Gastrocnemius medialis (tissue), 4 donors: ENCODE measurements around the gene IFRD2. TPM values are rescaled to one million over a fixed set of nuclear protein-coding genes. Genes with fewer than 3 reads are reported as not detected.

Experiments used
- ATAC-seq, 2 donors: fragments of 150-250 bp; one replicate each; pipeline ENCODE4 v1.9.1; 2016
- DNase-seq, 2 donors: peaks; one replicate each; pipeline ENCODE4 v3.0.0-alpha.2; 2019
- H3K27ac ChIP-seq, 4 donors: fragments of 200-600 bp; sonication (generic); 1 replicate in 1 of 4; 2 replicates in 3 of 4; pipeline ENCODE4 v1.5.1; 2016 to 2018; ENCODE audit warnings: mild to moderate bottlenecking in 2 of 4, moderate library complexity in 1 of 4
- H3K27me3 ChIP-seq, 3 donors: fragments of 200-600 bp; sonication (generic) in 2 of 3; 1 replicate in 1 of 3; 2 replicates in 2 of 3; pipeline versions ENCODE4 v1.5.1 to v1.6.0; 2016 to 2019; ENCODE audit warnings: mild to moderate bottlenecking in 1 of 3, moderate library complexity in 1 of 3
- H3K36me3 ChIP-seq, 2 donors: fragments of 200-600 bp; sonication (generic) in 1 of 2; one replicate each; pipeline ENCODE4 v1.5.1; 2017 to 2018
- H3K4me1 ChIP-seq, 2 donors: fragments of 200-600 bp; sonication (generic) in 1 of 2; one replicate each; pipeline ENCODE4 v1.5.1; 2016 to 2017; ENCODE audit warnings: mild to moderate bottlenecking in 2 of 2
- H3K4me3 ChIP-seq, 4 donors: fragments of 200-600 bp; sonication (generic) in 3 of 4; 1 replicate in 1 of 4; 2 replicates in 3 of 4; pipeline ENCODE4 v1.5.1; 2016 to 2019; ENCODE audit warnings: mild to moderate bottlenecking in 2 of 4
- H3K9me3 ChIP-seq, 3 donors: fragments of 200-600 bp; sonication (generic) in 2 of 3; 1 replicate in 1 of 3; 2 replicates in 2 of 3; pipeline ENCODE4 v1.5.1; 2016 to 2019
- CTCF ChIP-seq, 5 experiments: fragments of 450-650 bp in 3 of 5; fragments of 200-600 bp in 2 of 5; sonication (generic) in 2 of 5; IDR thresholded peaks in 4 of 5; conservative IDR thresholded peaks in 1 of 5; 1 replicate in 4 of 5; 2 replicates in 1 of 5; pipeline ENCODE4 v1.5.1; 2016 to 2019; ENCODE audit warnings: antibody characterized with exemption in 5 of 5, mild to moderate bottlenecking in 3 of 5, moderate library complexity in 3 of 5
- POLR2A ChIP-seq, 2 donors: fragments of 450-650 bp; IDR thresholded peaks; one replicate each; pipeline ENCODE4 v1.6.1; 2017; ENCODE audit warnings: antibody characterized with exemption in 2 of 2, mild to moderate bottlenecking in 2 of 2, moderate library complexity in 2 of 2
- in situ Hi-C, 4 donors: fragments of 200-750 bp; cut with MboI; loops; one replicate each; pipeline versions ENCODE4 v1.15.0 to v1.8.0; 2017; ENCODE audit warnings: low sequenced_read_pairs in 4 of 4
- intact Hi-C: fragments of 100-400 bp; cut with DNase I; formaldehyde crosslinking; loops from one replicate; pipeline ENCODE4 v1.15.1; 2023; ENCODE audit warnings: low total_unique reads
- total RNA-seq, 4 donors: library from RNA; depleted of rRNA; stranded (reverse); fragments of >200 nt; gene quantifications; one replicate each; pipeline versions ENCODE4 v1.1.0 to v1.2.3, GENCODE V29; 2016

Gene IFRD2
- total RNA-seq, 4 donors from 2014 or later = 111 to 145 (median 127) TPM

GRCh38 chr3:50268703-50269451 is 23.4 kb downstream of the IFRD2 start, which contains the start of gene SEMA3B:
Gene SEMA3B (plus strand): TSS chr3:50269147. CDS start chr3:50269241, 94 bp downstream.
- intact Hi-C loops = no loop called here
- Histone ChIP-seq H3K4me1 (peaks cover 33 to 73% of the 10 kb centered on the region in 2 donors), H3K36me3 (no peaks in the 10 kb centered on the region), H3K4me3 (peak within 1 kb of the TSS in 2 of 4 donors; percentile 4 to 58), H3K27ac (peak within 1 kb of the TSS; percentile 71 to 90 (median 82)), H3K27me3 (no peaks in the 10 kb centered on the region), H3K9me3 (no peaks in the 10 kb centered on the region)
- DNase-seq (no peak), ATAC-seq (peak in 1 of 2 donors; percentile 30)
- in situ Hi-C loops = no loop called here
- TF ChIP-seq CTCF (IDR thresholded peaks at IDR 0.05 in 4 of 5, conservative IDR thresholded peaks at IDR 0.05 in 1 of 5) (no peak), POLR2A (IDR thresholded peaks at IDR 0.05) (no peak)

- Histone ChIP-seq H3K36me3 (no peaks in the 10 kb centered on the region), H3K4me3 (peak overlapping the region in 1 of 4 donors; percentile 58), H3K27ac (peak overlapping the region; percentile 71 to 90 (median 76)), H3K9me3 (no peaks in the 10 kb centered on the region), H3K27me3 (no peaks in the 10 kb centered on the region), H3K4me1 (peaks cover 32 to 67% of the 10 kb centered on the region in 2 donors)
- intact Hi-C loops = no loop called here
- no peak for ATAC-seq
- in situ Hi-C loops = no loop called here
- no peak for TF ChIP-seq POLR2A (IDR thresholded peaks at IDR 0.05)
- no peak for TF ChIP-seq CTCF (IDR thresholded peaks at IDR 0.05 in 4 of 5, conservative IDR thresholded peaks at IDR 0.05 in 1 of 5)
- DNase-seq = no peak
Measured at GRCh38 chr3:50268276-50268675, 24.0 kb downstream of the IFRD2 start.

GRCh38 chr3:50267280-50267913 is 24.8 kb downstream of the IFRD2 start:
- Histone ChIP-seq H3K27ac (peak overlapping the region; percentile 71 to 90 (median 82)), H3K4me1 (peaks cover 29 to 64% of the 10 kb centered on the region in 2 donors), H3K27me3 (no peaks in the 10 kb centered on the region), H3K36me3 (no peaks in the 10 kb centered on the region), H3K9me3 (no peaks in the 10 kb centered on the region), H3K4me3 (peak overlapping the region; percentile 31 to 58 (median 52))
- ATAC-seq (peak; percentile 43 to 69), DNase-seq (peak; percentile 49 to 69)
- TF ChIP-seq CTCF (IDR thresholded peaks at IDR 0.05 in 4 of 5, conservative IDR thresholded peaks at IDR 0.05 in 1 of 5) (peak in 1 of 5 experiments; percentile 22), POLR2A (IDR thresholded peaks at IDR 0.05) (no peak)
- in situ Hi-C loops = no loop called here
- intact Hi-C loops = no loop called here

GRCh38 chr3:50266836-50267235 is 25.4 kb downstream of the IFRD2 start:
- ATAC-seq (peak in 1 of 2 donors; percentile 13), DNase-seq (no peak)
- Histone ChIP-seq H3K4me1 (peaks cover 29 to 64% of the 10 kb centered on the region in 2 donors), H3K4me3 (peak overlapping the region; percentile 31 to 58 (median 52)), H3K9me3 (no peaks in the 10 kb centered on the region), H3K27ac (peak overlapping the region; percentile 71 to 90 (median 82)), H3K27me3 (no peaks in the 10 kb centered on the region), H3K36me3 (no peaks in the 10 kb centered on the region)
- in situ Hi-C loops = no loop called here
- no peak for TF ChIP-seq POLR2A (IDR thresholded peaks at IDR 0.05)
- intact Hi-C loops = no loop called here

- DNase-seq = no peak
- intact Hi-C loops = no loop called here
- peaks cover 33 to 72% of the 10 kb centered on the region in 2 donors for H3K4me1 ChIP-seq
- H3K4me3 ChIP-seq = no peak overlapping the region
- TF ChIP-seq POLR2A (IDR thresholded peaks at IDR 0.05) (no peak), CTCF (IDR thresholded peaks at IDR 0.05 in 4 of 5, conservative IDR thresholded peaks at IDR 0.05 in 1 of 5) (no peak)
- H3K36me3 ChIP-seq = no peaks in the 10 kb centered on the region
- in situ Hi-C loops = no loop called here
- H3K27me3 ChIP-seq = no peaks in the 10 kb centered on the region
- no peaks in the 10 kb centered on the region for H3K9me3 ChIP-seq
- H3K27ac ChIP-seq = peak overlapping the region; percentile 71 to 90 (median 82)
- no peak for ATAC-seq
Measured at GRCh38 chr3:50266017-50266416, 26.2 kb downstream of the IFRD2 start.
